NB4 (cell line): ENCODE measurements around the gene JAKMIP3.

Experiments
- POLR2A ChIP-seq: IDR thresholded peaks from 2 replicates; pipeline ENCODE4 v1.6.1; 2011; ENCODE audit warnings: mild to moderate bottlenecking; ENCODE audit not compliant: insufficient read length; ENCODE audit errors: extremely low read depth
- TF ChIP-seq, protein P1 (sequence below): IDR thresholded peaks from one replicate; pipeline ENCODE4 v1.5.1; 2012; ENCODE audit warnings: low read depth, low read length
- TF ChIP-seq, protein P2 (sequence below): IDR thresholded peaks from 2 replicates; pipeline ENCODE4 v1.6.1; 2011; ENCODE audit warnings: low read depth, low read length

- TF ChIP-seq, protein P1, sequence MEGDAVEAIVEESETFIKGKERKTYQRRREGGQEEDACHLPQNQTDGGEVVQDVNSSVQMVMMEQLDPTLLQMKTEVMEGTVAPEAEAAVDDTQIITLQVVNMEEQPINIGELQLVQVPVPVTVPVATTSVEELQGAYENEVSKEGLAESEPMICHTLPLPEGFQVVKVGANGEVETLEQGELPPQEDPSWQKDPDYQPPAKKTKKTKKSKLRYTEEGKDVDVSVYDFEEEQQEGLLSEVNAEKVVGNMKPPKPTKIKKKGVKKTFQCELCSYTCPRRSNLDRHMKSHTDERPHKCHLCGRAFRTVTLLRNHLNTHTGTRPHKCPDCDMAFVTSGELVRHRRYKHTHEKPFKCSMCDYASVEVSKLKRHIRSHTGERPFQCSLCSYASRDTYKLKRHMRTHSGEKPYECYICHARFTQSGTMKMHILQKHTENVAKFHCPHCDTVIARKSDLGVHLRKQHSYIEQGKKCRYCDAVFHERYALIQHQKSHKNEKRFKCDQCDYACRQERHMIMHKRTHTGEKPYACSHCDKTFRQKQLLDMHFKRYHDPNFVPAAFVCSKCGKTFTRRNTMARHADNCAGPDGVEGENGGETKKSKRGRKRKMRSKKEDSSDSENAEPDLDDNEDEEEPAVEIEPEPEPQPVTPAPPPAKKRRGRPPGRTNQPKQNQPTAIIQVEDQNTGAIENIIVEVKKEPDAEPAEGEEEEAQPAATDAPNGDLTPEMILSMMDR: no peak
- TF ChIP-seq, protein P2, sequence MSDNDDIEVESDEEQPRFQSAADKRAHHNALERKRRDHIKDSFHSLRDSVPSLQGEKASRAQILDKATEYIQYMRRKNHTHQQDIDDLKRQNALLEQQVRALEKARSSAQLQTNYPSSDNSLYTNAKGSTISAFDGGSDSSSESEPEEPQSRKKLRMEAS: no peak
- no peak for TF ChIP-seq POLR2A
Observed at GRCh38 chr10:132040046-132040445, 25.7 kb upstream of the JAKMIP3 start.
